Measurements from ENCODE around the gene SELENOM. TPM values are rescaled to one million over a fixed set of nuclear protein-coding genes. Genes with fewer than 3 reads are reported as not detected.

SELENOM gene
- total and polyA plus RNA-seq, 2 of the 8 experiments (the other 6 are each of a cell fraction or from before 2014, with no cell fraction given) = 22.7 to 40.0 TPM

DNA sequence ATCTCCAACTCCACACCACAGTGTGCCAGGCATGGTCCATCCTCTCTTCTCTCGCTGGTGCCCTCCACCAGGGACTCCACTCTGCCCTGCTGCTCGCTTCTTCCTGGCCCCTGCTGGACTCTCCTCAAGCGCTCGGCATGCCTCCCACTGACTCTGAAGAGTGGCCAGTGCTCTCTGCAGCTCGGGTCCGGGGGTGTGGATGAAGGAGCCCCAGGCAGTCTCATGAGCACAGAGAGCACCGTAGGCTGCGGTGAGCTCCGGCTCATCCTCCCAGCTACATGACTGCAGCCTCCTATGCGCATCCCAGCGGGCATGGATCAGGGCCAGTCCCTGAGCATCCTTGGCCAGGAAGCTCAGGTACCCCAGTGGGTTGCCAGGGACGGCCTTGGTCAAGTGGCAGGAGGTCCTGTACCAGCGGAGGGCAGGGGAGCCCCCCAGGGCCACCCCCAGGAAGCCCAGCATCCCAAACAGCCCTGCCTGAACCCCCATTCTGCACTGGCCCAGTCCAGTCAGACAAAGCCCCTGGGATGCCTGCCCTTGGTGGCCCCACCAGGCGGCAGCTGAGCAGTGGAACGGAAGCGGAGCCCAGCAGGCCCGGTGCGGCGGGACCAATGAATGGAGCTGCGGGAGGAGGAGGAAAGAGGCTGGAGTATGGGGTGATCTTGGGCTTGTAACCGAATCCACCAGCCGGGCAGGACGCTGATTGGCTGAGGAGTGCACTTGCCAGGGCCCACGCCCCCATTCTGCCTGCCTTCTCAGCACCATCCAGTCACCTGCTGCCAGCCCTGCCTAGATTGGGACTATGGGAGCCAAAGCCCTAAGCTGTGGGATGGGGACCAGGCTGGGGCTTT is 32.7 kb upstream of the SELENOM start, which contains the start of gene PLA2G3 (continued):
- TF ChIP-seq E2F6 (IDR thresholded peaks at IDR 0.05) (no peak), CREB1 (IDR thresholded peaks at IDR 0.05) (no peak), TAF7 (optimal IDR thresholded peaks at IDR 0.05; ENCODE audit: borderline replicate concordance, low read depth, low read length) (peak; percentile 75), HDAC2 (IDR thresholded peaks at IDR 0.05; ENCODE audit: borderline replicate concordance in 1 of 2, low read depth in 2 of 2, low read length in 2 of 2) (no peak)
